HCT116 (cell line): ENCODE measurements around the gene ARL15. TPM values are rescaled to one million over a fixed set of nuclear protein-coding genes. Genes with fewer than 3 reads are reported as not detected.

ENCODE experiments used
- ATAC-seq: fragments of 200-7000 bp; cut with Tn5 transposase; 2 replicates; pipeline ENCODE4 v1.9.1; 2020; ENCODE audit warnings: mild to moderate bottlenecking, moderate library complexity
- Bru-seq: library from RNA; stranded (reverse); fragments of 400-500 nt; gene quantifications from one replicate; lab custom pipeline; 2021; lab: Mats Ljungman, UMichigan
- BruChase-seq, 2 experiments: library from RNA; stranded (reverse); fragments of 400-500 nt; gene quantifications; one replicate each; lab custom pipeline; 2021; lab: Mats Ljungman, UMichigan
- BruUV-seq: library from RNA; stranded (reverse); fragments of 400-500 nt; replicated peaks from 2 replicates; lab custom pipeline; 2021; lab: Mats Ljungman, UMichigan
- CTCF ChIA-PET: fragments of 300-600 bp; sonication (Branson Sonifier 250); formaldehyde crosslinking; loops from one replicate; lab custom pipeline; 2021; ENCODE audit warnings: antibody characterized with exemption; lab: Charles Lee
- POLR2A ChIA-PET: fragments of 300-600, 350-600 bp; sonication (Branson Sonifier 250); formaldehyde crosslinking; loops from one replicate; lab custom pipeline; 2021; ENCODE audit warnings: antibody characterized with exemption; lab: Charles Lee
- RAD21 ChIA-PET, 2 experiments: fragments of 300-600 bp; sonication (Branson Sonifier 250); formaldehyde crosslinking; loops; one replicate each; lab custom pipeline; 2023; ENCODE audit warnings: low total read pairs in 2 of 2; ENCODE audit not compliant: uncharacterized antibody in 2 of 2, unreplicated experiment in 2 of 2, low non-redundant PET in 1 of 2; lab: Charles Lee
- DNase-seq: peaks from one replicate; pipeline ENCODE4 v3.0.0-alpha.2; 2010; ENCODE audit warnings: low read depth, low spot score
- H2AFZ ChIP-seq: fragments of 200-600 bp; shearing (Covaris generic), sonication (generic); 2 replicates; pipeline ENCODE4 v1.6.1; 2017; ENCODE audit warnings: low read depth, mixed run types, mixed read lengths, antibody characterized with exemption, low read length; ENCODE audit not compliant: poor library complexity, severe bottlenecking
- H3K27ac ChIP-seq: 2 replicates; pipeline ENCODE4 v1.5.1; 2012; ENCODE audit warnings: low read depth, low read length
- H3K27me3 ChIP-seq: fragments of 200-600 bp; sonication (generic); 2 replicates; pipeline ENCODE4 v1.6.1; 2016; ENCODE audit warnings: mixed run types, low read length, mixed read lengths; ENCODE audit not compliant: insufficient read depth
- H3K36me3 ChIP-seq, 2 experiments: fragments of 200-500 bp in 1 of 2; fragments of 200-600 bp in 1 of 2; sonication (Bioruptor generic) in 1 of 2; sonication (generic) in 1 of 2; 2 replicates each; pipeline versions ENCODE4 v1.5.1 to v1.6.1; 2014 to 2016; ENCODE audit warnings: low read length in 2 of 2, inconsistent platforms in 1 of 2, mixed read lengths in 1 of 2, mixed run types in 1 of 2; ENCODE audit not compliant: insufficient read depth in 2 of 2, control insufficient read depth in 1 of 2
- H3K4me1 ChIP-seq, 2 experiments: fragments of 200-600 bp in 1 of 2; sonication (generic) in 1 of 2; 2 replicates each; pipeline versions ENCODE4 v1.5.1 to v1.6.1; 2012 to 2017; ENCODE audit warnings: low read length in 2 of 2, inconsistent platforms in 1 of 2, mild to moderate bottlenecking in 1 of 2, mixed read lengths in 1 of 2, mixed run types in 1 of 2, moderate library complexity in 1 of 2; ENCODE audit not compliant: insufficient read depth in 2 of 2, control insufficient read depth in 1 of 2
- H3K4me2 ChIP-seq: fragments of 200-600 bp; sonication (generic); 2 replicates; pipeline ENCODE4 v1.6.1; 2017; ENCODE audit warnings: mixed run types, low read length, mixed read lengths
- H3K4me3 ChIP-seq, 2 experiments: fragments of 200-600 bp in 1 of 2; sonication (generic) in 1 of 2; replicated peaks in 1 of 2; 2 replicates each; pipeline ENCODE4 v1.5.1; 2011 to 2016; ENCODE audit warnings: low read length in 2 of 2, control low read depth in 1 of 2, low read depth in 1 of 2, mild to moderate bottlenecking in 1 of 2, mixed read lengths in 1 of 2, mixed run types in 1 of 2
- H3K79me2 ChIP-seq: fragments of 200-600 bp; sonication (generic); 2 replicates; pipeline ENCODE4 v1.6.1; 2017; ENCODE audit warnings: mild to moderate bottlenecking, mixed run types, low read length, moderate library complexity, mixed read lengths; ENCODE audit not compliant: insufficient read depth
- H3K9ac ChIP-seq: fragments of 200-600 bp; sonication (generic); 2 replicates; pipeline ENCODE4 v1.6.1; 2016; ENCODE audit warnings: low read length, mixed read lengths
- H3K9me2 ChIP-seq: fragments of 200-600 bp; sonication (generic), shearing (Covaris generic); 2 replicates; pipeline ENCODE4 v1.6.1; 2017; ENCODE audit warnings: mixed run types, mild to moderate bottlenecking, moderate library complexity; ENCODE audit not compliant: insufficient read depth
- H3K9me3 ChIP-seq, 2 experiments: fragments of 200-500 bp in 1 of 2; fragments of 200-600 bp in 1 of 2; sonication (Bioruptor generic) in 1 of 2; sonication (generic) in 1 of 2; 2 replicates each; pipeline ENCODE4 v1.6.1; 2014 to 2017; ENCODE audit warnings: low read length in 2 of 2, mixed read lengths in 2 of 2, inconsistent platforms in 1 of 2, low read depth in 1 of 2, mild to moderate bottlenecking in 1 of 2, mixed run types in 1 of 2, moderate library complexity in 1 of 2; ENCODE audit not compliant: control insufficient read depth in 1 of 2, insufficient read depth in 1 of 2
- H4K20me1 ChIP-seq: fragments of 200-600 bp; sonication (generic), shearing (Covaris generic); 2 replicates; pipeline ENCODE4 v1.6.1; 2017; ENCODE audit warnings: mixed run types, mild to moderate bottlenecking, moderate library complexity; ENCODE audit not compliant: insufficient read depth
- CBX3 ChIP-seq: IDR thresholded peaks from 2 replicates; pipeline ENCODE4 v1.6.1; 2012; ENCODE audit warnings: low read depth
- CEBPB ChIP-seq: IDR thresholded peaks from 2 replicates; pipeline ENCODE4 v1.6.1; 2012; ENCODE audit warnings: low read depth
- EGR1 ChIP-seq: IDR thresholded peaks from 2 replicates; pipeline ENCODE4 v1.6.1; 2012; ENCODE audit warnings: low read depth
- ELF1 ChIP-seq: IDR thresholded peaks from 2 replicates; pipeline ENCODE4 v1.6.1; 2012; ENCODE audit warnings: low read depth, borderline replicate concordance
- EZH2 ChIP-seq: fragments of 200-600 bp; sonication (generic); IDR thresholded peaks from 2 replicates; pipeline ENCODE4 v1.6.1; 2017; ENCODE audit warnings: antibody characterized with exemption, mixed run types
- FOSL1 ChIP-seq: IDR thresholded peaks from 2 replicates; pipeline ENCODE4 v1.6.1; 2012; ENCODE audit warnings: low read depth
- SIN3A ChIP-seq: IDR thresholded peaks from 2 replicates; pipeline ENCODE4 v1.6.1; 2012; ENCODE audit warnings: low read depth
- SP1 ChIP-seq: IDR thresholded peaks from 2 replicates; pipeline ENCODE4 v1.6.1; 2012; ENCODE audit warnings: low read depth
- TCF7L2 ChIP-seq: IDR thresholded peaks from 2 replicates; pipeline ENCODE4 v1.7.0; 2011; ENCODE audit warnings: borderline replicate concordance, inconsistent platforms; ENCODE audit not compliant: insufficient read depth, insufficient read length; ENCODE audit errors: extremely low read depth
- YY1 ChIP-seq: IDR thresholded peaks from 2 replicates; pipeline ENCODE4 v1.6.1; 2011; ENCODE audit warnings: low read length, low read depth, moderate library complexity, mild to moderate bottlenecking; ENCODE audit not compliant: insufficient replicate concordance; ENCODE audit errors: extremely low read depth
- ZFX ChIP-seq: fragments of 450-650 bp; IDR thresholded peaks from 2 replicates; pipeline ENCODE4 v1.6.1; 2017
- ZNF274 ChIP-seq: fragments of 200-500 bp; sonication (Bioruptor generic); IDR thresholded peaks from 2 replicates; pipeline ENCODE4 v1.6.1; 2014; ENCODE audit warnings: mild to moderate bottlenecking, low read depth, low read length, inconsistent platforms
- intact Hi-C: fragments of 100-400 bp; cut with micrococcal nuclease; formaldehyde crosslinking; loops from 2 replicates; pipeline ENCODE4 v1.10.0; 2022
- long read RNA-seq: library from polyadenylated mRNA; unstranded; transcript quantifications from one replicate; pipeline ENCODE4 v2.0.0, GENCODE V29; 2021; ENCODE audit not compliant: unreplicated experiment
- polyA plus RNA-seq: library from polyadenylated mRNA; unstranded; fragments of >200 nt; gene quantifications from 2 replicates; pipeline ENCODE4 v1.2.1, GENCODE V29; 2012; ENCODE audit warnings: missing spikeins
- total RNA-seq: library from RNA; stranded (reverse); gene quantifications from one replicate; pipeline ENCODE4 v1.2.1, GENCODE V29; 2021; ENCODE audit not compliant: unreplicated experiment
- TF ChIP-seq, protein P1 (sequence below), 3 experiments: fragments of 200-600 bp in 1 of 3; sonication (generic) in 1 of 3; IDR thresholded peaks in 2 of 3; conservative IDR thresholded peaks in 1 of 3; 2 replicates each; pipeline ENCODE4 v1.5.1; 2012 to 2017; ENCODE audit warnings: low read depth in 2 of 3, low read length in 2 of 3, antibody characterized with exemption in 1 of 3, borderline replicate concordance in 1 of 3, control low read depth in 1 of 3, mild to moderate bottlenecking in 1 of 3, mixed read lengths in 1 of 3, mixed run types in 1 of 3, moderate library complexity in 1 of 3; ENCODE audit not compliant: insufficient read depth in 1 of 3
- TF ChIP-seq, protein P2 (sequence below): IDR thresholded peaks from 2 replicates; pipeline ENCODE4 v1.6.1; 2012; ENCODE audit warnings: low read depth
- TF ChIP-seq, protein P3 (sequence below): IDR thresholded peaks from 2 replicates; pipeline ENCODE4 v1.6.1; 2012
- TF ChIP-seq, protein P4 (sequence below): IDR thresholded peaks from 2 replicates; pipeline ENCODE4 v1.6.1; 2011; ENCODE audit warnings: mild to moderate bottlenecking, low read length, moderate library complexity; ENCODE audit not compliant: insufficient replicate concordance; ENCODE audit errors: extremely low read depth

The ARL15 gene
- 15.0 TPM for total RNA-seq
- 6.0 and 7.7 TPM in 2 replicates for polyA plus RNA-seq
- Bru-seq, nascent RNA = percentile 59 among the genes with signal in this experiment
- BruChase-seq, experiment 1, labeled RNA remaining after a 6-hour chase = percentile 54 among the genes with signal in this experiment
- BruChase-seq, experiment 2, labeled RNA remaining after a 2-hour chase = percentile 66 among the genes with signal in this experiment
- long read RNA-seq, partial matches to known transcripts = 0 of 3 reads
- long read RNA-seq, other reads (novel, unspliced or antisense) = 1 of 3 reads

DNA sequence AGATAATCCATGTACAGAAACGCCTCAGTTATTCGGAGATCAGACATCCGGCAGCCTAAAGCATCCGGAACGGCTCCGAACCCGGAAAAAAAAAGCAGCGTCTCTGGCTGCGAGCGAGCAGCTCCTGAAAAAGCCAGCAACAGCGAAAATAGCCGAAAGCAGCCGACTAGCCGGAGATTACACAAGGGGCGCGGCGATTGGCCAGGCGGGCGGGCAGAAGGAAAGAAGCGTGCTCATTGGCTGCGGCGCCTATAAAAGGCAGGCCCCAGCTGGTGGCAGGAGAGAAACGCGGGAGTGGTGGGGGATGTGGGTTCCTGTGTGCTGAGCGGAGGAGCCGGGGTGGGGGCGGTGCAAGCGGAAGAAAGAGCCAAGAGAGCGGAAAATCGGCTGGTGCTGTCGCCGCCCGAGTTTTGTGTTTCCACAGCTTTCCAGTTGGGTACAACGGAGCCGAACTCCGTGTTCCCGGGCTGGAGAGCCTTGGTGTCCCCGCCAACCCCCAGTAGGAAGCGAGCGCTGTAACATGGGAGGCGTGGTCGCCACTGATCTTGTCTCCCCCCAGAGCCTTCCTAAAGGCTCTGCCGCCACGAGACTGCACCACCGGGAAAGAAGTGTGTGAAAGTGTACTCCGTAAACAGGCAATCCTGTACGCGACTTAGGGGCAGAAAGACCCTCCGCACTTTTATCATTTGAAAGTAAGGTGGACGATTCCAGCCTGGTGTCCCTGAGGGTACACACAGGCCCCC, at the start of gene ARL15:
Gene ARL15, minus strand, starts transcription at position 141 of the 743 bp plus-strand sequence.
- peak within 1 kb of the TSS; percentile 61 to 85 for H3K4me3 ChIP-seq
- peak within 1 kb of the TSS; percentile 77 for H3K9ac ChIP-seq
- H3K9me3 ChIP-seq = no peaks in the 10 kb centered on the region
- intact Hi-C loops = loop anchor here (10.0 kb wide), 1 partner anchor 104 kb away; no protein-coding TSS in a partner anchor
- peaks cover 9 to 19% of the 10 kb centered on the region in 2 experiments; a peak in 2 of 4 replicates for H3K4me1 ChIP-seq
- TSS peak; percentile 90 for BruUV-seq
- DNase-seq (peak; percentile 88), ATAC-seq (peak; percentile 88)
- no peaks in the 10 kb centered on the region for H3K9me2 ChIP-seq
- CTCF ChIA-PET = interaction anchor here (1.3 kb wide), 1 partner anchor 109 kb away, joined by 4 read pairs; no protein-coding TSS in a partner anchor
- POLR2A ChIA-PET = interaction anchor here (0.8 to 1.3 kb wide), 8 partner anchors 9 to 76 kb away, joined by 3 to 9 read pairs (median 3); no protein-coding TSS in a partner anchor
- H3K79me2 ChIP-seq = no peaks in the 10 kb centered on the region; the same call in 1 of the 2 replicates
- RAD21 ChIA-PET = no interaction called here
- peak within 1 kb of the TSS; percentile 50 for H3K27ac ChIP-seq
- peak within 1 kb of the TSS; percentile 96 for H3K4me2 ChIP-seq
- no peaks in the 10 kb centered on the region for H4K20me1 ChIP-seq
- no peaks in the 10 kb centered on the region for H3K36me3 ChIP-seq
- H3K27me3 ChIP-seq = no peaks in the 10 kb centered on the region
- peak within 1 kb of the TSS; percentile 87 for H2AFZ ChIP-seq
- peak; percentile 88 for TF ChIP-seq CEBPB
- TF ChIP-seq, protein P1, sequence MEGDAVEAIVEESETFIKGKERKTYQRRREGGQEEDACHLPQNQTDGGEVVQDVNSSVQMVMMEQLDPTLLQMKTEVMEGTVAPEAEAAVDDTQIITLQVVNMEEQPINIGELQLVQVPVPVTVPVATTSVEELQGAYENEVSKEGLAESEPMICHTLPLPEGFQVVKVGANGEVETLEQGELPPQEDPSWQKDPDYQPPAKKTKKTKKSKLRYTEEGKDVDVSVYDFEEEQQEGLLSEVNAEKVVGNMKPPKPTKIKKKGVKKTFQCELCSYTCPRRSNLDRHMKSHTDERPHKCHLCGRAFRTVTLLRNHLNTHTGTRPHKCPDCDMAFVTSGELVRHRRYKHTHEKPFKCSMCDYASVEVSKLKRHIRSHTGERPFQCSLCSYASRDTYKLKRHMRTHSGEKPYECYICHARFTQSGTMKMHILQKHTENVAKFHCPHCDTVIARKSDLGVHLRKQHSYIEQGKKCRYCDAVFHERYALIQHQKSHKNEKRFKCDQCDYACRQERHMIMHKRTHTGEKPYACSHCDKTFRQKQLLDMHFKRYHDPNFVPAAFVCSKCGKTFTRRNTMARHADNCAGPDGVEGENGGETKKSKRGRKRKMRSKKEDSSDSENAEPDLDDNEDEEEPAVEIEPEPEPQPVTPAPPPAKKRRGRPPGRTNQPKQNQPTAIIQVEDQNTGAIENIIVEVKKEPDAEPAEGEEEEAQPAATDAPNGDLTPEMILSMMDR (IDR thresholded peaks at IDR 0.05 in 2 of 3, conservative IDR thresholded peaks at IDR 0.05 in 1 of 3; ENCODE audit: borderline replicate concordance in 1 of 3, insufficient read depth in 1 of 3, low read depth in 2 of 3, low read length in 2 of 3) = no peak
- TF ChIP-seq, protein P2, sequence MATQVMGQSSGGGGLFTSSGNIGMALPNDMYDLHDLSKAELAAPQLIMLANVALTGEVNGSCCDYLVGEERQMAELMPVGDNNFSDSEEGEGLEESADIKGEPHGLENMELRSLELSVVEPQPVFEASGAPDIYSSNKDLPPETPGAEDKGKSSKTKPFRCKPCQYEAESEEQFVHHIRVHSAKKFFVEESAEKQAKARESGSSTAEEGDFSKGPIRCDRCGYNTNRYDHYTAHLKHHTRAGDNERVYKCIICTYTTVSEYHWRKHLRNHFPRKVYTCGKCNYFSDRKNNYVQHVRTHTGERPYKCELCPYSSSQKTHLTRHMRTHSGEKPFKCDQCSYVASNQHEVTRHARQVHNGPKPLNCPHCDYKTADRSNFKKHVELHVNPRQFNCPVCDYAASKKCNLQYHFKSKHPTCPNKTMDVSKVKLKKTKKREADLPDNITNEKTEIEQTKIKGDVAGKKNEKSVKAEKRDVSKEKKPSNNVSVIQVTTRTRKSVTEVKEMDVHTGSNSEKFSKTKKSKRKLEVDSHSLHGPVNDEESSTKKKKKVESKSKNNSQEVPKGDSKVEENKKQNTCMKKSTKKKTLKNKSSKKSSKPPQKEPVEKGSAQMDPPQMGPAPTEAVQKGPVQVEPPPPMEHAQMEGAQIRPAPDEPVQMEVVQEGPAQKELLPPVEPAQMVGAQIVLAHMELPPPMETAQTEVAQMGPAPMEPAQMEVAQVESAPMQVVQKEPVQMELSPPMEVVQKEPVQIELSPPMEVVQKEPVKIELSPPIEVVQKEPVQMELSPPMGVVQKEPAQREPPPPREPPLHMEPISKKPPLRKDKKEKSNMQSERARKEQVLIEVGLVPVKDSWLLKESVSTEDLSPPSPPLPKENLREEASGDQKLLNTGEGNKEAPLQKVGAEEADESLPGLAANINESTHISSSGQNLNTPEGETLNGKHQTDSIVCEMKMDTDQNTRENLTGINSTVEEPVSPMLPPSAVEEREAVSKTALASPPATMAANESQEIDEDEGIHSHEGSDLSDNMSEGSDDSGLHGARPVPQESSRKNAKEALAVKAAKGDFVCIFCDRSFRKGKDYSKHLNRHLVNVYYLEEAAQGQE = no peak
- TF ChIP-seq ELF1 = no peak
- peak; percentile 87 for TF ChIP-seq TCF7L2
- TF ChIP-seq CBX3 = no peak
- TF ChIP-seq FOSL1 = no peak
- TF ChIP-seq EGR1 = no peak
- TF ChIP-seq, protein P3, sequence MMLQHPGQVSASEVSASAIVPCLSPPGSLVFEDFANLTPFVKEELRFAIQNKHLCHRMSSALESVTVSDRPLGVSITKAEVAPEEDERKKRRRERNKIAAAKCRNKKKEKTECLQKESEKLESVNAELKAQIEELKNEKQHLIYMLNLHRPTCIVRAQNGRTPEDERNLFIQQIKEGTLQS = no peak
- peak; percentile 73 for TF ChIP-seq SIN3A
- no peak for TF ChIP-seq ZFX
- no peak for TF ChIP-seq YY1
- peak; percentile 64 for TF ChIP-seq SP1
- TF ChIP-seq ZNF274 = no peak
- TF ChIP-seq, protein P4, sequence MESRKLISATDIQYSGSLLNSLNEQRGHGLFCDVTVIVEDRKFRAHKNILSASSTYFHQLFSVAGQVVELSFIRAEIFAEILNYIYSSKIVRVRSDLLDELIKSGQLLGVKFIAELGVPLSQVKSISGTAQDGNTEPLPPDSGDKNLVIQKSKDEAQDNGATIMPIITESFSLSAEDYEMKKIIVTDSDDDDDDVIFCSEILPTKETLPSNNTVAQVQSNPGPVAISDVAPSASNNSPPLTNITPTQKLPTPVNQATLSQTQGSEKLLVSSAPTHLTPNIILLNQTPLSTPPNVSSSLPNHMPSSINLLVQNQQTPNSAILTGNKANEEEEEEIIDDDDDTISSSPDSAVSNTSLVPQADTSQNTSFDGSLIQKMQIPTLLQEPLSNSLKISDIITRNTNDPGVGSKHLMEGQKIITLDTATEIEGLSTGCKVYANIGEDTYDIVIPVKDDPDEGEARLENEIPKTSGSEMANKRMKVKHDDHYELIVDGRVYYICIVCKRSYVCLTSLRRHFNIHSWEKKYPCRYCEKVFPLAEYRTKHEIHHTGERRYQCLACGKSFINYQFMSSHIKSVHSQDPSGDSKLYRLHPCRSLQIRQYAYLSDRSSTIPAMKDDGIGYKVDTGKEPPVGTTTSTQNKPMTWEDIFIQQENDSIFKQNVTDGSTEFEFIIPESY = no peak
- no peak for TF ChIP-seq EZH2
